Measurements from ENCODE around the gene AKR1B15. TPM values are rescaled to one million over a fixed set of nuclear protein-coding genes. Genes with fewer than 3 reads are reported as not detected.

Gene AKR1B15
- total RNA-seq, 2 experiments from 2014 or later, result not detected

DNA sequence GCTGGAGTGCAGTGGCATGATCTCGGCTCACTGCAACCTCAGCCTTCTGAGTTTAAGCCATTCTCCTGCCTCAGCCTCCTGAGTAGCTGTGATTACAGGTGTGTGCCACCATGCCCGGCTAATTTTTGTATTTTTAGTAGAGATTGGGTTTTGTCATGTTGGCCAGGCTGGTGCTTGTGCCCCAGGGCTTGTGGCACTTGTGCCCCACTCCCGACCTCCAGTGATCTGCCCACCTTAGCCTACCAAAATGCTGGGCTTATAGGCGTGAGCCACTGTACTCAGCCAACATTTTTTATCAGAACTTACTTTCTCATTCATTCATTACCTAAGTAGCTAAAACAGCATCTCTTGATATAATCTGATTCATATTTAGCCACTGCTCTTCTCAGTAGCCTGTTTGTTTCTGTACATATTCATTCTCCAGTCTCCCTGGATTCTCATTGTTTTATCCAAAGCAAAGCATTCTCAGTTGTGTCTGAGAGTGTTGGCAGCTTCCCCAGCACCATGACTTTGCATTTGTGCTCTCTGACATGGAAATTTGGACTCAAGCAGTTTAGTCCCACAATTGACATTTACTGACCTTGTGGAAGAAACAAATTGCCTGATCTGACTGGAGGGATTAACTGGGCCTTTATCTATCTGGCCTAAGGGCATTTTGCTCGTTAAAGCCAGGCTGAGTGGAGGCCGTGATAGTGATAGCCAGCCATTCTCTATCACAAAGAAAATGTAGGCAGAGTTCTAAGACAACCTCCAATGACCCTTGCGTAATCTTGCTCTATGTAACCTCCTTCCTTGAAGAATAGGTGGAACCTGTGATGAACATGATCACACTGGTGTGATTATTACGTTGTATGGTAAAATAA lies 44.9 kb downstream of the AKR1B15 start:
- ChIA-PET POLR2A (no interaction called here), CTCF (no interaction called here)
- ATAC-seq (no peak), DNase-seq (no peak)
- no peaks in the 10 kb centered on the region for H3K36me3 Mint-ChIP-seq (ENCODE audit: low read depth)
- no peaks in the 10 kb centered on the region for H3K4me1 Mint-ChIP-seq (ENCODE audit: low read depth)
- intact Hi-C loops (cut with micrococcal nuclease), result no loop called here
- no peak overlapping the region for H3K4me3 Mint-ChIP-seq
- no peak overlapping the region for H3K27ac Mint-ChIP-seq
- H3K27me3 Mint-ChIP-seq, result peaks cover 7% of the 10 kb centered on the region
- peaks cover 2% of the 10 kb centered on the region for H3K9me3 Mint-ChIP-seq
- TF ChIP-seq, protein P1, sequence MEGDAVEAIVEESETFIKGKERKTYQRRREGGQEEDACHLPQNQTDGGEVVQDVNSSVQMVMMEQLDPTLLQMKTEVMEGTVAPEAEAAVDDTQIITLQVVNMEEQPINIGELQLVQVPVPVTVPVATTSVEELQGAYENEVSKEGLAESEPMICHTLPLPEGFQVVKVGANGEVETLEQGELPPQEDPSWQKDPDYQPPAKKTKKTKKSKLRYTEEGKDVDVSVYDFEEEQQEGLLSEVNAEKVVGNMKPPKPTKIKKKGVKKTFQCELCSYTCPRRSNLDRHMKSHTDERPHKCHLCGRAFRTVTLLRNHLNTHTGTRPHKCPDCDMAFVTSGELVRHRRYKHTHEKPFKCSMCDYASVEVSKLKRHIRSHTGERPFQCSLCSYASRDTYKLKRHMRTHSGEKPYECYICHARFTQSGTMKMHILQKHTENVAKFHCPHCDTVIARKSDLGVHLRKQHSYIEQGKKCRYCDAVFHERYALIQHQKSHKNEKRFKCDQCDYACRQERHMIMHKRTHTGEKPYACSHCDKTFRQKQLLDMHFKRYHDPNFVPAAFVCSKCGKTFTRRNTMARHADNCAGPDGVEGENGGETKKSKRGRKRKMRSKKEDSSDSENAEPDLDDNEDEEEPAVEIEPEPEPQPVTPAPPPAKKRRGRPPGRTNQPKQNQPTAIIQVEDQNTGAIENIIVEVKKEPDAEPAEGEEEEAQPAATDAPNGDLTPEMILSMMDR (IDR thresholded peaks at IDR 0.05), result no peak

GRCh38 chr7:134594877-134595276 lies 46.0 kb downstream of the AKR1B15 start:
- H3K4me1 Mint-ChIP-seq (ENCODE audit: low read depth), result no peaks in the 10 kb centered on the region
- ATAC-seq (no peak), DNase-seq (no peak)
- H3K27ac Mint-ChIP-seq, result no peak overlapping the region
- H3K9me3 Mint-ChIP-seq, result peaks cover 7% of the 10 kb centered on the region
- CTCF ChIA-PET, result no interaction called here
- no peaks in the 10 kb centered on the region for H3K36me3 Mint-ChIP-seq (ENCODE audit: low read depth)
- POLR2A ChIA-PET, result no interaction called here
- no peak overlapping the region for H3K4me3 Mint-ChIP-seq
- peaks cover 10% of the 10 kb centered on the region for H3K27me3 Mint-ChIP-seq
- intact Hi-C loops (cut with micrococcal nuclease), result no loop called here
- TF ChIP-seq, protein P1 (IDR thresholded peaks at IDR 0.05), result no peak

GRCh38 chr7:134599371-134599770 lies 50.5 kb downstream of the AKR1B15 start:
- peaks cover 6% of the 10 kb centered on the region for H3K9me3 Mint-ChIP-seq
- H3K4me1 Mint-ChIP-seq (ENCODE audit: low read depth), result no peaks in the 10 kb centered on the region
- TF ChIP-seq, protein P1 (IDR thresholded peaks at IDR 0.05), result no peak
- ChIA-PET CTCF (interaction anchor here (0.7 to 1.3 kb wide), 3 partner anchors 9 to 146 kb away, joined by 3 to 4 read pairs (median 3); no protein-coding TSS in a partner anchor), POLR2A (no interaction called here)
- ATAC-seq, result no peak
- no peak for DNase-seq
- intact Hi-C loops (cut with micrococcal nuclease), result no loop called here
- H3K27ac Mint-ChIP-seq, result no peak overlapping the region
- no peaks in the 10 kb centered on the region for H3K36me3 Mint-ChIP-seq (ENCODE audit: low read depth)
- H3K4me3 Mint-ChIP-seq, result no peak overlapping the region
- peaks cover 14% of the 10 kb centered on the region for H3K27me3 Mint-ChIP-seq

DNA sequence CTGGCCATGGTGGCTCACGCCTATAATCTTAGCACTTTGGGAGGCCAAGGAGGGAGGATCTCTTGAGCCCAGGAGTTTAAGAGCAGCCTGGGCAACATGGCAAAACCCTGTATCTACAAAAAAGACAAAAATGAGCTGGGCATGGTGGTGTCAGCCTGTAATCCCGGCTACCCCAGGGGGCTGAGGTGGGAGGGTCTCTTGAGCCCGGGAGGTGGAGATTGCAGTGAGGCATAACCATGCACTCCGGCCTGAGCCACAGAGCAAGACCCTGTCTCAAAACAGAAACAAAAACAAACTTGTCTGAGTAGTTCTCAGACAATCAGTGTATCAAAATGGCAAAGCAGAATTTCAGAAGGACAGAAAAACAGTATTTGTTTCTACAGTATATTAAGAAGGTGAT lies 52.5 kb downstream of the AKR1B15 start:
- CTCF ChIA-PET, result no interaction called here
- POLR2A ChIA-PET, result interaction anchor here (0.6 kb wide), 1 partner anchor 46 kb away, joined by 6 read pairs; no protein-coding TSS in a partner anchor
- Mint-ChIP-seq H3K36me3 (ENCODE audit: low read depth) (no peaks in the 10 kb centered on the region), H3K9me3 (peaks cover 6% of the 10 kb centered on the region), H3K4me3 (no peak overlapping the region), H3K4me1 (ENCODE audit: low read depth) (peaks cover 1% of the 10 kb centered on the region), H3K27me3 (peaks cover 20% of the 10 kb centered on the region), H3K27ac (no peak overlapping the region)
- TF ChIP-seq, protein P1 (IDR thresholded peaks at IDR 0.05), result no peak
- ATAC-seq (no peak), DNase-seq (no peak)
- intact Hi-C loops (cut with micrococcal nuclease), result no loop called here

DNA sequence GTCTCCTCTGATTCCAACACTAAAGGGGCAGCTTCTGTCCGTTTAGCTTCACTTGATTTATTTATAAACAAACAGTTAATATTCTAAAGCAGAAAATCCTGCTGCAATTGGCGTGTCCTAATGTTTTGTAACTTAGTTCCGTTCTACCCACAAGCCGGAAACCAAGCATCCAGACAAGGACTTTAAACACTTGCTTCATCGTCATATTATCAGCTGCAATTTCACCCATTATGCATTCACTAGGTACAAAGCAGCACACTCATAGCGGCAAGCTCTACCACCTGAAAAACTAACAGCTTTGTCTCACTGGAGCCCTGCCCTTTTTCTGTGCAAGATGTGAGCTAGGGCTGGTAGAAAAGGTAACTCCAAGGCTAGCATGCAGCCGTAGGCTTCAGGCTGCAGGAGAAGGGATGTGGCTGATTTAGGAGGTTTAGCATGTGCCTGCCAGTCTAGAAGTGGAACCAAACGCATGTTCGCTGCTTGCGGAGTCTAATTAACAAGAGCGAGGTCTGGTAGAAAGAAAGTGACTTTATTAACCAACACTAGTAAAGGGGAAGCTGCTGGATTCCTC lies 54.1 kb downstream of the AKR1B15 start:
- ChIA-PET CTCF (interaction anchor here (0.7 to 1.8 kb wide), 5 partner anchors 9 to 170 kb away, joined by 3 to 7 read pairs (median 4); partner anchors contain the start of gene AKR1B15), POLR2A (no interaction called here)
- Mint-ChIP-seq H3K4me3 (no peak overlapping the region), H3K27ac (no peak overlapping the region), H3K36me3 (ENCODE audit: low read depth) (no peaks in the 10 kb centered on the region), H3K27me3 (peaks cover 31% of the 10 kb centered on the region), H3K9me3 (peaks cover 6% of the 10 kb centered on the region), H3K4me1 (ENCODE audit: low read depth) (peaks cover 3% of the 10 kb centered on the region)
- intact Hi-C loops (cut with micrococcal nuclease), result no loop called here
- DNase-seq (no peak), ATAC-seq (no peak)
- TF ChIP-seq, protein P1 (IDR thresholded peaks at IDR 0.05), result no peak
